PC-3 (cell line): ENCODE results near the gene PLEKHG2.

Experiments
- CTCF ChIP-seq: fragments of 300-600 bp; sonication (generic); conservative IDR thresholded peaks from 2 replicates; pipeline ENCODE4 v1.5.1; 2017; ENCODE audit warnings: antibody characterized with exemption, low read depth, mild to moderate bottlenecking, low read length
- EZH2 ChIP-seq: fragments of 300-600 bp; sonication (generic); IDR thresholded peaks from one replicate; pipeline ENCODE4 v1.6.1; 2017; ENCODE audit warnings: antibody characterized with exemption, mild to moderate bottlenecking, low read length; ENCODE audit not compliant: unreplicated experiment
- EZH2phosphoT487 ChIP-seq: fragments of 300-600 bp; sonication (generic); IDR thresholded peaks from 2 replicates; pipeline ENCODE4 v1.6.1; 2018; ENCODE audit warnings: mild to moderate bottlenecking, antibody characterized with exemption, low read length, borderline replicate concordance

GRCh38 chr19:39473443-39473960, 61.0 kb downstream of the PLEKHG2 start:
- no peak for TF ChIP-seq CTCF
- no peak for TF ChIP-seq EZH2
- TF ChIP-seq EZH2phosphoT487, result no peak
